ENCODE results near the gene BMP6.
"Not testable (repeated sequence)": the region's sequence is repeated elsewhere in the genome, so short reads cannot be mapped to it uniquely, and the experiment has no call there.

BMP6 gene

DNA sequence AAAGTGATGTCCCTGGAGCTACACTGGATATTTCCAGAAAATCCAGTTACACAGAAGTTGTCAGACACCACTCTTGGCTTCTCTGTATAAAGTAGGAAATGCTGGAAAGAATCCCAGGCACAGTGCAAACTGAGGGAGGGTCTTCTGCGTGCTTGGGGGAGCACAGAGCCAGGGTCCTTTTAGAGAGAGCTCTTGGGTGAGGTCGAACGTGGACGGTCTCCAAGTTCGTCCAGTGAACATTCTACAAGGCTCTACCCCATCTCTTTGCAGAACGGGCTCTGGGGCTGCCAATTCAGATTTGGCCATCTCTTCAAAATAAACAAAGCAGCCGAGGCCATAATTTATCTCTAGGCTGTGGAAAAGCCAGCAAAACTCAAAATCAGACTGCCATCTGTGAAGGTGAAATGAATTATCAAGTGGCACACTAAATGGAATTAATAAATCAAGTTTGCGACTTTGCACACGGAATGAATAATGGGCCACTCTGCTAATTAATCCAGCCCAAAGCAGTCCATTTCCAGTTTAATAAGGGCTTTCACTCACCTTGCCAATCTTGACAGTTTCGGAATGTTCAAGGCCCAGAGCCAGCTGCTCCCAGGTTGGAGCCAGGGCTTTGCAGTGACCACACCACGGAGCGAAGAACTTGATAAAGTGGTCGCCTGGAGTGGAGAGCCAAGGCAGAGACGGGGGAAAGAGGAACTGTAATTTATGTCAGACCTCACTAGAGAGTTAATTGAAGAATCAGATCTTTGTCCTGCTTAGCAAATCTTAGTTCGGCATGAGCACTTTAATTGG is 165.4 kb downstream of the BMP6 start:
- no peak for DNase-seq

DNA sequence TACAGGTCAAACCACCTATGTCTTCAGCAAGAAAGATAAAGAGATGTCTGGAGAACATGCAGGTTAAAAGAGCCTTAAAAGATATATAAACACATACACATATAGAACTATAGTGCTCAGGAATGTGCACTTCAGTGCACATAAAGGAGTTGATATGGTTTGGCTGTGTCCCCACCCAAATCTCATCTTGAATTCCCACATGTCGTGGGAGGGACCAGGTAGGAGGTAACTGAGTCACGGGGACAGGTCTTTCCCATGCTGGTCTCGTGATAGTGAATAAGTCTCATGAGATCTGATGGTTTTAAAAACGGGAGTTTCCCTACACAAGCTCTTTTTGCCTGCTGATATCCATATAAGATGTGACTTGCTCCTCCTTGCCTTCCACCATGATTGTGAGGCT is 166.5 kb downstream of the BMP6 start:
- not testable (repeated sequence) for DNase-seq

DNA sequence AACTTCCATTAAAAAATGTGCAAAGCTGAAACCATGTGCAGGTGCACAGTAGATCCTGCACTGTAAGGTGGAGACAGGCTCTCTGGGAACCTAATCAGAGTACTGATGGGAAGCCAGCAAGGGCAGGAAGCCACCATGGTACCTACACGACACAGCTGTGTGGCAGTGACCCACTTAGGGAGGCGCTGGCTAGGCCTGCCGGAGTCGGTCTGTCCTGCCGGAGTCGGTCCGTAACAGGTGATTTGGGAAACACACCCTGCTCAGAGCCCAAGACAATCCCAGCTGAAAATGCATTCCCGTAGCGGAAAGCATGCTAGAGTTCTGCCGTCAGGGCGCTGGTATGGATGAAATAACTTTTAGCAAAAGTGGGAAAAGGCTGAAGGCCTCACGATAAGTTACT is 167.4 kb downstream of the BMP6 start:
- DNase-seq: no peak

DNA sequence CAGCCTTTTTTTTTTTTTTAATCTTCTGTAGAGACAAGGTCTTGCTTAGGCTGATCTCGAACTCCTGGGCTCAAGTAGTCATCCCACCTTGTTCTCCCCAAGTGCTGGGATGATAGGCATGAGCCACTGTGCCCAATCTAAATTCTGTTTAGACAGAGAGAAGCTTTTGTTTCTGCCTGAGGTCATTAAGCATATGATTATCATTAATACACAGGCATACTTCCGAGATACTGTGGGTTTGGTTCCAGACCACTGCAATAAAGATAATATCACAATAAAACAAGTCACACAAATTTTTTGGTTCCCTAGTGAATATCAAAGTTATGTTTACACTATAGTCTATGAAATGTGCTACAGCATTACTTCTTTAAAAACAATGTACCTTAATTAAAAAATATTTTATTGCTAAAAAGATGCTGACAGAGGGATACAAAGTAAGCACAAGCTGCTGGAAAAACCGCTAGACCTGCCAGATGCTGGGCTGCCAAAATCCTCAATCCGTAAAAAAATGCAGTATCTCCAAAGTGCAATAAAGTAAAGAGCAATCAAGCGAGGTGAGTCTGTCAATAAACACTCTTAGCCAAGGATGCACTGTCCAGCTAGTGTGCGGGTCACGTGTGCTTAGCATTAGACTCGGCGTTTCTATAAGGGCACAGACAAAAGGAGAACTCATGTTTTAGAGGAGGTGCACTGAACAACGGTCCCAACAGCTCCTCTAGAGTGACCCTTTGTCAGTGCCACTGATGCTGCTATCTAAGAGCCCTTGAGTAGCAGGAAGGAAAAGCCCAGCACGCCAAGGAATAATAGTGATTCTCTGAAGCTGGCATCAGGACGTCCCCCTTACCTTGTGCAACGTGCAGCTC is 168.6 kb downstream of the BMP6 start:
- no peak for DNase-seq

DNA sequence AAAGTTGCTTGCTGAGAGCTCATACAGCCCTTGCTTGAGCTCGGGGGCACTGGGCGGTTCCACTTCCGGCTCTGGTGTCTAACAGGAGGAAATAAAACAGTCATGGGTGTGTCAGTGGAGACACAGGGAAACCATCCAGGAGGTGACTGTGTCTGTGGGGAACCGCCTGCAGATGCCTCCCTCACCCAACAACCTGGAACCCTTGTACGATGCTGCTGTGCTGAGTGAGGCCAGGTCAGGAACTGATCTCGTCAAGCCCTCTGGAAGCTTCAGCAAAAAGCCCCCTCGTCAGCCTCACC is 169.2 kb downstream of the BMP6 start:
- no peak for DNase-seq

DNA sequence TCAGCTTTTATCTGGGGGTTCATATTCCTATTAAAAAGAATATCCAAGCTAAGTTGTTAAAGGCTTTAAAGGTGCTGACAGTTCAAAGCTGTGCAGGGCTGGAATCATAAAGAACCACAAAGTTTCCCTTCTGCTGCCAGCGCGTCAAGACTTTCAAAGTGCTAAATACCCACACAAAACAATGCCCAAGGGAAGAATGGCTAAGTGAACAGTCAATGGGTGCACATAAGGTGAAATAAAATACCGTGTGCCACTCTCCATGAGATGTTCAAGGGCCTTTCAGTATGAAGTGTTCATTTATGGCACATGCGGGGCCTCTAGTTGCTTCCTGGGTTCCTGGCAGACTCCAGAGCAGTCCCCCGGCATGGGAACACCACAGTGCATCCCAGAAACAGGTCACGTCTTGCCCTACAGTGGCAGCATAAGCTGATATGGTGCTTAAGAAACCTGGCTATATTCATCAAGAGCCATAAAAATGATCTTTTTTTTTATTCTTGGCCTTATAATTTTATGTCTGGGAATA is 170.6 kb downstream of the BMP6 start:
- no peak for DNase-seq

- no peak for DNase-seq
These were observed 171.7 kb downstream of the BMP6 start for GRCh38 chr6:7897461-7898192.

GRCh38 chr6:7898193-7898586 is 172.3 kb downstream of the BMP6 start:
- not testable (repeated sequence) for DNase-seq

DNA sequence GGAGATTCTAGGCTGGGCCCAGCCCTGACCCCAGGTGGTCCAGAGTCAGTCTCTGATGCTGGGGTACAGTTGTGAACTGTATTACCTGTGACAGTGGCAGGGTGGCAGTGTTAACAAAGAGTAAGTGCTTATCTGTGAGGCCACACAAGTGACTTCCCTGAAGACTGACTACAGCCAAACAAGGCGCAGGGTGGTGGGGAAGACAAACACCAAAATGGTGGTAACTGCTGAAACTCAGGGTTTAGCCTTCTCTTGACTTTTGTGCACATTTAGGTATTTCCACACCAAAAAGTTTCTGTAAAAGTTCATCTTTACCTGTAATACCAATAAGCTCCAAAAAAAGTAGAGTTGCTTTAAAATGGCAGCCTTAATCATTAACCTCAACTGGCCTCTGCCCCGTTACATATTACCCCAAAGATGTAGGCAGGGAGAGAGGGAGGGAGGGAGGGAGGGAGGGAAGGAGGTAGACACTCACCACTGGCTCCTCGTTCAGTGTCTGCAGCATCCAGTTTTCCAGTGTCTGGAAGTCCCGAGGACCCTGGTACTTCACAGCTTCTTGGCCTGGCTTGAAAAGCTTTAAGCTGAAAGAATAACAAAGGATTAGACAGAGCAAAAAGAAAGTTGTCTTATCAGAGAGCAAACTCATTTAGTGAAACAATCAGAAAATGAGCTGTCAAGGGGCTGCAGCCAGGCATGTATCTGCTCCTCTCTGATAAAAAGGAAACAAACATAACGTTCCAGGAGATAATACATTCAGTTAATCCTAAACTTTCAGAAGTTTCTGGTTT is 173.4 kb downstream of the BMP6 start:
- DNase-seq: no peak

DNA sequence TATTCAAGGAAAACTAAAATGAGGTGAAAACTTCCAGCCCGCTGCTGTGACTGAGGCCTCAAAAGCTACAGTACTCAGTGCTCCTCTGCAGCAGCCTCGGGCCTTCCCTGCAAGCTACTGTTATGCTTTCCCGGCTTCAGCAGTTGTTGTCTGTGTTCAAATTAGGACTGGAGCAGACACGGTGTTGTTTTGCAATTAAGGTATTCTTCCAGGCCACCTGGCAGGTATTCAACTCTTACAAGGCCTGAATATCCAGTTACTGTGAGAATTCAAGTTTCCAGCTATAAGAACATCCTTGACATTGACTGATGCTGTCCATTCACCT is 174.0 kb downstream of the BMP6 start:
- no peak for DNase-seq

DNA sequence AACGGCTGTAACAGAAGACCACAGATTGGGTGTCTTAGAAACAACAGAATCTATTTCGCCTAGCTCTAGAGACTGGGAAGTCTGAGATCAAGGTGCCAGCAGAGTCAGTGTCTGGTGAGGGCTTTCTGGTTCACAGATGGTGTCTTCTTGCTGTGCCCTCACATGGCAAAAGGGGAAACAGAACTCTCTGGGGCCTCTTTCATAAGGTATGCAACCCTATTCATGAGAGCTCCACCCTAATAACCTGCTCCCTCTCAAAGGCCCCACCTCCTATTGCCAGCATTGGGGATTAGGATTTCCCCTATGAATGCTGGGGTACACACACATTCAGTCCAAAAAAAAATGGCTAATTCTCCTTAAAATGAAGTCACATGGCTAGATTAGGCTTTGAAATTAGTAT is 174.7 kb downstream of the BMP6 start:
- no peak for DNase-seq

DNA sequence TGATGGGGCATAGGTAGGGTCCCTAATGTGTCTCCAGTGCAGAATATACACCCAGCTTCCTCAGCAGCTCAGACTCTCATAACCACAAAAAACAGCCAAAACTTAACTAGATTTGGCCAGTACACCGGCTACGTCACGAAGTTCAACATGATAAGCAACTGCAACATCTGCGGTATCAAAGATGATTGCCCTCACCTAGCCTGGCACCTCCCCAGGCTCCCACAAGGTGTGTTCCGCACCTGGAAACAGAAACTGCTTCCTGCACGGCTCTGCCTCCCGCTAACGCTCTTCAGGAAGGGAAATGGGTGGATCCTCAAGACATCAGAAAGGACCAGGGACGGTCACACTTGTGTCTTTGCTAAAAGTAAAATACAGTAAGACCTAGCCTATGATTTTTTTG is 175.2 kb downstream of the BMP6 start:
- DNase-seq: no peak

DNA sequence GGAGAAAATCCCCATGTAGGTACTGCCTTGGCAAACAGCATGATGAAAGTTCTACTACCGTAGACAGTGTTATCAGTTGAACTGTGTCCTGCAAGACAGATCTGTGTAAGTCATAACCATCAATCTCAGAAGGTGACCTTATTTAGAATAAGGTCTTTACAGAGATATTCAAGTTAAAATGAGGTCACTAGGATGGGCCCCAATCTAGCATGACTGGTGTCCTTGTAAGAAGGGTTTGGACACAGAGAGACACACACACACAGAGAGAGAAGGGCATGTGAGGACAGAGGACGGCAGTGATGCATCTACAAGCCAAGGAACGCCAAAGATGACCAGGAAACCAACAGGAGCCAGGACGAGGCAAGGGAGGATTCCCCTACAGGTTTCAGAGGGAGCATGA is 175.9 kb downstream of the BMP6 start:
- DNase-seq: no peak

DNA sequence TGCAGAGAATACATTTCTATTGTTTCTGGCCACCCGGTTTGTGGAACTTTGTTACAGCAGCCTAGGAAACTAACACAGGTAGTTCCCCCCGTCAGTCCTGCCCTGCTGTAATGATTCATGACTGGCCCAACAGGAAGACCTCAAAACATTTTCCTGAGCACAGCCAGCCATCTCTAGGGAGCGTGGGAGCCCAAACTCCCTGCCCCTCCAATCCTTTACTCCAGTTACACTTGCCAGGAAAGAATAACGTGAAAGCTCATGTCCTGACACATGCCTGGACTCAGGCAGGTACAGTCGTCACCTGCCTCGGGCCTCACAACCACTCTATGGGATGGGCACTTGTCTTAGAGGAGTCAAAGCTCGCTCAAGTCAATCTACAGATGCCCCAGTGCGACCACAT is 176.3 kb downstream of the BMP6 start:
- no peak for DNase-seq

DNA sequence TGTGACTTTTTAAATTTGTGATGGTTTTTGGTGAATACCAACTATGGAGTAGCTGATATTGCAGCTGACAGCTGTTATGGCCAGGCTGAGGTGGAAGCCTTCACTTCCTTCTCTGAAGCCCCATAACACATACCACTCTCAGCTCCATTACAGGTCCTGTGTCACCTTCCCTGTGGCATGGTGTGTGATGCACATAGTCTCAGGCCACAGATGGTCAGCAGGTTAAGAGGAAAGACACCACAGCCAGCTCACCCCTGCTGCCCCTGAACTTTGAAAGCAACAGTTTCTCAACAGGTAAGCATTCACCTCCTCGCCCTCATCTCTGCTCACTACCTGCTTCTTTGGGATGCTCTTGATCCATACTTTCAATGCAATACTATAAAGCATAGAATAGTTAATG is 177.0 kb downstream of the BMP6 start:
- DNase-seq: no peak

DNA sequence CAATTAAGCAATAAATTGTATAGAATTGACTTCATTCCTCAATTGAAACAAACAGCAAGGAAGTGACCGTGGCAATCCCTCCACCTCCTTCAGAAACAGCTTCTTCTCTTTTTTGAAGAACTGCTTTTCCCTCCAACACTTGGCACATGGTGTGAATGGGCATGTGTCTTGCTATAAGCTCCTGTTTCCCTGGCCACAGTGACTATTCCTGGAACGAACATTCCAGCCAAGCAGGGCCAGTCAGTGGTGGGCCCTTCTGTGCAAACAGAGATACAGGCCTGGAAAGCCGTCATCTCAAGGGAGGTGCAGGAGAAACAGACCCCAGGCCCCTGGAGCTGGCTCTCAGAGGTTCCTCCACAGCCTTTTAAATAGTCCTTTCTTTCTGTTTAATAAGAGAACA is 177.8 kb downstream of the BMP6 start:
- DNase-seq: no peak

DNA sequence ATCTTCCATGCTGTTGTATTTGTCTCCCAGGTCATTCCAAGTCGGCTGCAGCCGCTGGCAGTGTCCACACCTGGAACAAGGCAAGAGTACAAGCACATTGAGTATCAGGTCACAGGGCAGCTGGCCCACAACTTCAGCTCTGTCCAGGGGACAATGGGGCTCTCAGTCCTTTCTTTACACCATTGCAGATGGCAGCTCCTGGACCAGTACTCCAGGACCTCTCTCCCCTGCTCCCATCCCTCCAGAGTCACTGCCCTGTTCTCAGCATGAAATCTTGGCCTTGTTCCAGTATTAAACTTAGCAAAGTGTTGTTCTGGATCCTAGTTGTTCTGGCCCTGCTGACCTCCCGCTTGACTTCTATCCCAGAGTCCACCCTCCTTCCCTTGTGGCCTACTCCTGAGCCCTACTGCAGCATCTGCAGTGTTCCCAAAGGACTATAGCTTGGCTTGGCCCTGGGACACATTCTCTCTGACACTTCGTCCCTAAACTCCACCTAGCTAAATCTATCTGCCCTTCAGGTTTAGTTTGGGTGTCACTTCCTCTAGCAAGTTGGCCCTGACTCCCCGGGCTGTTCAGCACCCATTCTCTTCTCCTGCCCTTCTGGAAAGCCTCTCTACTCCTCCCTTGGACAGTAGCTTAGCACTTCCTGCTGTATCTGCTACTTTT is 178.9 kb downstream of the BMP6 start:
- DNase-seq: no peak

DNA sequence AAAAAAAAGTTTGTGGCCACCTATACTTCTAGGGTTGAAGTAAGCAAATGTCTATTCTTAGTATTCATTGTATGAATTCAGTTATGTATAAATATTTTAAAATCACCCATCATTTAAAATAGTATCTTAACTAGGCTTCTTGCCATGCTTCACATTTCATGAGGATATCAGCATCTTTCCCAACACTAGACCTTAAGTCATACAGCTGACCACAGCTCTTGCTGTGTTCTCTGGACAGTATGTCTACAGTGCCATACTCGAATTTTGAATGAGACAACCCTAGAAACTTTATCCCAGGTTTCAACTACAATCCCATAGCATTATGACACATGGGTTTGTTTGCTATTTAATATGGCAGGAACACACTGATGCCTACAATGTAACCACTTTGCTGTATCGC is 179.5 kb downstream of the BMP6 start:
- no peak for DNase-seq

DNA sequence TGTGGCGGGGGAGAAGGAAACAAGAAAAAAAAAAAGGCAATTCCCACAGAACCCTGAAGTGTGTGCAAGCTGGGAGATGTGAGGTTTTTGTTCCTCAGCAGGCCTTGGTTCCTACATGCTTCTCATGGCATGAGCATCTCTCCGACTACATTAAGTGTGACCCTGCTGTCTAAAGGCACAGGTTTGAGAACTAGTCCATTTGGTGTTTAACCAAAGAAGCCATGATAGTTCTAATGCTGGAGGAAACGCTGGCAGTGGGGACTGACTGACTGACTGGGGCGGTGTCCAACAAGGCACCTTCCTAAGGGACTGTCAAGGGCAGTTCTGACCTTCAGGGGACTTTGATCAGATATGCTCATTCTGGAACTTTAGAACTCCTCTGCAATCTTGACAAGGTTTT is 180.8 kb downstream of the BMP6 start:
- no peak for DNase-seq

- no peak for DNase-seq
These were observed 181.3 kb downstream of the BMP6 start for GRCh38 chr6:7907159-7907558.

DNA sequence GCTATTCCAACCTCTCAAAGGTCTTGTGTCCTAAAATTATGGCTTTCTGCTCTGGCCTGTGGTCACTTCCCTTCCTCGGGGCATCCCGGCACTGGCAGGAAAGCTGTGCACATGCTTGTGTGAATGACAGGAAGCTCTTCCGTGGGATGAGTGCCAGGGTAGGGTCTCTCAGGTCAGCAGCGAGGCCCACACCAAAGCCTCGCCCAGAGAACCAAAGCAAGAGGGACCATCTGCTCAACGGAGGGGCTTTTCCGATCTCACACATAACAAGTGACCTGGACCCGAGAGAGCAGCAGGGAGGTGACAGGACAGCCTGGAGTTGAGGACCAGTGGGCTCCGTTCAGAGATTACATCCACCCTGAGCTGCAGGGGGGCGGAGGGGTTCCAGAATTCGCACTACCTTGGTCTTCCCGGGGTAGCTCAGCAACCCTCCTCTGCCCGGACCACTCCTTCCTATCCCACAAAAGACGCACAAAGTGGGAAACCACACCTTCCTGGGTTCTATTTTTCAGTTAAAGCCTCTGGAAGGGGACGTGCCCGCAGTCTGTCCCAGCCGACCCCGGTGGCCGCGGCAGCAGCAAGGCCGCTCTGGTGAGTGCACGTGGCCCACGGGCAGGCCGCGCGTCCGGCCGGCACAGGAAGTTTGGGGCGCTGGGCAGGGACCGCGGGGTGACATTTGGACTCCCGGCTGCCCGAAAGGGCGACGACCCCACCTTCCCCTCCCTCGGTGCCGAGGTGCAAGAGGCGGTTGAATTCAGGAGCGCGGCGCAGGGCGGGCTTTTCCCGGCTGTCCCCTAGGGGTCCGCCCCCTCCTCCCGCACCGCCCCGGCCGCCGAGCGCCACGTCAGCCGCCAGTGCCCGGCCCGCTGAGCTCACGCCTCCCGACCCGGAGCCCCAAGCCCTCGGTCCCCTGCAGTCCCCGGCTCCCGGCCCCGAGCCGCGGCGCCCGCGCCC is 183.7 kb downstream of the BMP6 start:
- DNase-seq: no peak

Data from NCI-H2081 treated with DMSO at 0.1 percent for 48 hours (cell line).